Mesendoderm (in vitro differentiated cells): ENCODE data around the gene PTTG1IP2. TPM values are rescaled to one million over a fixed set of nuclear protein-coding genes. Genes with fewer than 3 reads are reported as not detected.
A peak's percentile ranks its signal among the peaks of the same experiment; 100 is the strongest.

Experiments
- DNase-seq: peaks from one replicate; pipeline ENCODE4 v3.0.0; 2013
- H2AK5ac ChIP-seq: 2 replicates; pipeline ENCODE4 v1.6.1; 2013; ENCODE audit warnings: low read length, inconsistent platforms
- H2BK120ac ChIP-seq: 2 replicates; pipeline ENCODE4 v1.6.1; 2013; ENCODE audit warnings: low read depth, mild to moderate bottlenecking, low read length, moderate library complexity, mixed read lengths
- H2BK15ac ChIP-seq: replicated peaks from 2 replicates; pipeline ENCODE4 v1.6.1; 2013; ENCODE audit warnings: low read depth, mild to moderate bottlenecking, moderate library complexity
- H2BK5ac ChIP-seq: 2 replicates; pipeline ENCODE4 v1.6.1; 2013; ENCODE audit warnings: low read length, inconsistent platforms
- H3K18ac ChIP-seq: 2 replicates; pipeline ENCODE4 v1.6.1; 2013; ENCODE audit warnings: mild to moderate bottlenecking, low read length, mixed read lengths
- H3K23ac ChIP-seq: one replicate; pipeline ENCODE4 v1.6.1; 2013; ENCODE audit warnings: low read length
- H3K27ac ChIP-seq: 2 replicates; pipeline ENCODE4 v1.5.1; 2013; ENCODE audit warnings: low read depth, mild to moderate bottlenecking, inconsistent platforms, low read length, moderate library complexity
- H3K27me3 ChIP-seq: 2 replicates; pipeline ENCODE4 v1.6.1; 2013; ENCODE audit warnings: low read length, control low read depth, mild to moderate bottlenecking, inconsistent platforms; ENCODE audit not compliant: insufficient read depth, poor library complexity
- H3K36me3 ChIP-seq: 2 replicates; pipeline ENCODE4 v1.6.1; 2013; ENCODE audit warnings: low read length, inconsistent platforms; ENCODE audit not compliant: control insufficient read depth, insufficient read depth
- H3K4ac ChIP-seq: one replicate; pipeline ENCODE4 v1.6.1; 2013; ENCODE audit warnings: low read depth, mild to moderate bottlenecking, low read length, moderate library complexity
- H3K4me1 ChIP-seq: 2 replicates; pipeline ENCODE4 v1.6.1; 2013; ENCODE audit warnings: low read depth, low read length, inconsistent platforms; ENCODE audit not compliant: control insufficient read depth
- H3K4me2 ChIP-seq: 2 replicates; pipeline ENCODE4 v1.6.1; 2013; ENCODE audit warnings: low read length
- H3K4me3 ChIP-seq: 2 replicates; pipeline ENCODE4 v1.5.1; 2013; ENCODE audit warnings: mild to moderate bottlenecking, low read length
- H3K56ac ChIP-seq: one replicate; pipeline ENCODE4 v1.6.1; 2013; ENCODE audit warnings: low read length
- H3K79me1 ChIP-seq: 2 replicates; pipeline ENCODE4 v1.6.1; 2013; ENCODE audit warnings: low read length, inconsistent platforms
- H3K79me2 ChIP-seq: 2 replicates; pipeline ENCODE4 v1.6.1; 2013; ENCODE audit warnings: mild to moderate bottlenecking, low read length; ENCODE audit not compliant: control insufficient read depth, insufficient read depth
- H3K9ac ChIP-seq: 2 replicates; pipeline ENCODE4 v1.6.1; 2013; ENCODE audit warnings: low read length, inconsistent platforms
- H4K5ac ChIP-seq: one replicate; pipeline ENCODE4 v1.6.1; 2013; ENCODE audit warnings: low read length
- H4K8ac ChIP-seq: one replicate; pipeline ENCODE4 v1.6.1; 2013; ENCODE audit warnings: low read depth, mild to moderate bottlenecking, control low read depth, low read length, moderate library complexity
- WGBS: extraction: QIAGEN DNeasy Blood & Tissue Kit; methylation state at CpG from one replicate; pipeline ENCODE4 v1.1.7; 2013; ENCODE audit warnings: low lambda C conversion rate, missing lambda C conversion rate; ENCODE audit not compliant: insufficient coverage; ENCODE audit errors: extremely low coverage; 5-methylcytosine and 5-hydroxymethylcytosine counted together
- polyA plus RNA-seq, 2 experiments: library from polyadenylated mRNA; stranded (reverse); fragments of 200-250 nt; gene quantifications; one replicate each; pipeline ENCODE4 v1.2.3, GENCODE V29; 2013

The PTTG1IP2 gene
- polyA plus RNA-seq (2013, experiment 1 of 2) = not detected
- not detected for polyA plus RNA-seq (2013, experiment 2 of 2)

DNA sequence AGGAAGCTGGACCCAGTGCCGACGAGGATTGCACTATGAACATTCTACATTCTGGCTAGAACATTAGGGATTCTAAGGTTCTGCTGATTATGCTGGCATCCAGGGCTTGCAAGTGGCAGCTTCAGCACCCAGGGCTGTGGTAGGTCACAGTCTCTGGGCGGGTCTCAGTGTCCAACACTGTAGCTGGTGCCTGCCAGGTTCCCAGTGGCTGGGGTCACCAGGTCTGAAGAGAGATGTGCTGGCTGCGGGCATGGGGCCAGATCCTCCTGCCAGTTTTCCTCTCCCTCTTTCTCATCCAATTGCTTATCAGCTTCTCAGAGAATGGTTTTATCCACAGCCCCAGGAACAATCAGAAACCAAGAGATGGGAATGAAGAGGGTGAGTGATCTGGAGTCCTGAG lies at the start of gene PTTG1IP2:
PTTG1IP2 (plus strand) TSS at position 86 of the 400 bp plus-strand sequence; CDS start at position 234, 148 bp downstream.
- Histone ChIP-seq H3K79me2 (no peaks in the 10 kb centered on the region), H3K56ac (no peak within 1 kb of the TSS), H4K8ac (no peak within 1 kb of the TSS), H3K27me3 (no peaks in the 10 kb centered on the region), H2BK15ac (no peak within 1 kb of the TSS), H3K4me1 (no peaks in the 10 kb centered on the region), H3K4ac (no peak within 1 kb of the TSS), H3K79me1 (no peaks in the 10 kb centered on the region), H3K4me3 (no peak within 1 kb of the TSS), H2BK120ac (no peak within 1 kb of the TSS), H3K27ac (no peak within 1 kb of the TSS), H3K23ac (no peak within 1 kb of the TSS), H2BK5ac (no peak within 1 kb of the TSS), H4K5ac (no peak within 1 kb of the TSS), H2AK5ac (no peak within 1 kb of the TSS), H3K4me2 (no peak within 1 kb of the TSS), H3K9ac (no peak within 1 kb of the TSS), H3K18ac (no peak within 1 kb of the TSS), H3K36me3 (no peaks in the 10 kb centered on the region)
- WGBS = no CpG with 5 or more reads among the region's 4 CpGs
- DNase-seq = no peak

- no peak overlapping the region for H3K27ac ChIP-seq
- no peaks in the 10 kb centered on the region for H3K27me3 ChIP-seq
- no peak overlapping the region for H4K5ac ChIP-seq
- H3K18ac ChIP-seq = no peak overlapping the region
- no peak overlapping the region for H2AK5ac ChIP-seq
- no peak overlapping the region for H3K56ac ChIP-seq
- H3K79me1 ChIP-seq = no peaks in the 10 kb centered on the region
- no peak overlapping the region for H3K4me2 ChIP-seq
- no peak overlapping the region for H3K4me3 ChIP-seq
- H4K8ac ChIP-seq = no peak overlapping the region
- no peak overlapping the region for H2BK5ac ChIP-seq
- no peak overlapping the region for H2BK15ac ChIP-seq
- no peak for DNase-seq
- H3K79me2 ChIP-seq = no peaks in the 10 kb centered on the region
- H2BK120ac ChIP-seq = no peak overlapping the region
- H3K4me1 ChIP-seq = no peaks in the 10 kb centered on the region
- no peak overlapping the region for H3K23ac ChIP-seq
- no peaks in the 10 kb centered on the region for H3K36me3 ChIP-seq
- H3K4ac ChIP-seq = no peak overlapping the region
- no CpG with 5 or more reads among the region's 6 CpGs for WGBS
- H3K9ac ChIP-seq = no peak overlapping the region
Observed at GRCh38 chr7:90421651-90422050, 47.8 kb upstream of the PTTG1IP2 start.

- Histone ChIP-seq H3K79me1 (no peaks in the 10 kb centered on the region), H3K4me3 (no peak overlapping the region), H3K36me3 (no peaks in the 10 kb centered on the region), H3K9ac (no peak overlapping the region), H3K27me3 (no peaks in the 10 kb centered on the region), H3K23ac (no peak overlapping the region), H2AK5ac (no peak overlapping the region), H3K79me2 (no peaks in the 10 kb centered on the region), H2BK15ac (no peak overlapping the region), H3K27ac (no peak overlapping the region), H3K18ac (no peak overlapping the region), H3K4me1 (no peaks in the 10 kb centered on the region), H2BK5ac (no peak overlapping the region), H3K4ac (no peak overlapping the region), H3K4me2 (no peak overlapping the region), H4K5ac (no peak overlapping the region), H3K56ac (no peak overlapping the region), H4K8ac (no peak overlapping the region), H2BK120ac (no peak overlapping the region)
- no peak for DNase-seq
- no CpG with 5 or more reads among the region's 3 CpGs for WGBS
Observed at GRCh38 chr7:90424720-90425119, 44.7 kb upstream of the PTTG1IP2 start.

- Histone ChIP-seq H3K4me2 (no peak overlapping the region), H3K4me3 (no peak overlapping the region), H3K18ac (no peak overlapping the region), H2AK5ac (no peak overlapping the region), H3K23ac (no peak overlapping the region), H3K4ac (no peak overlapping the region), H3K79me1 (no peaks in the 10 kb centered on the region), H2BK120ac (no peak overlapping the region), H4K8ac (no peak overlapping the region), H3K79me2 (no peaks in the 10 kb centered on the region), H3K27ac (no peak overlapping the region), H3K4me1 (no peaks in the 10 kb centered on the region), H2BK15ac (no peak overlapping the region), H2BK5ac (no peak overlapping the region), H3K9ac (no peak overlapping the region), H3K56ac (no peak overlapping the region), H3K36me3 (no peaks in the 10 kb centered on the region), H3K27me3 (no peaks in the 10 kb centered on the region), H4K5ac (no peak overlapping the region)
- WGBS = no CpG with 5 or more reads among the region's 2 CpGs
- no peak for DNase-seq
Observed at GRCh38 chr7:90425376-90425775, 44.1 kb upstream of the PTTG1IP2 start.

GRCh38 chr7:90430614-90431460 lies 38.6 kb upstream of the PTTG1IP2 start:
- Histone ChIP-seq H4K8ac (no peak overlapping the region), H2AK5ac (no peak overlapping the region), H2BK15ac (no peak overlapping the region), H3K4ac (no peak overlapping the region), H3K4me1 (no peaks in the 10 kb centered on the region), H3K56ac (no peak overlapping the region), H2BK5ac (no peak overlapping the region), H3K18ac (no peak overlapping the region), H4K5ac (no peak overlapping the region), H3K27me3 (no peaks in the 10 kb centered on the region), H2BK120ac (no peak overlapping the region), H3K27ac (no peak overlapping the region), H3K4me2 (no peak overlapping the region), H3K36me3 (no peaks in the 10 kb centered on the region), H3K79me2 (no peaks in the 10 kb centered on the region), H3K4me3 (no peak overlapping the region), H3K9ac (no peak overlapping the region), H3K79me1 (no peaks in the 10 kb centered on the region), H3K23ac (peak overlapping the region; percentile 57)
- peak; percentile 40 for DNase-seq
- WGBS = no CpG with 5 or more reads among the region's 6 CpGs
